ENCODE results near the gene DDRGK1.

The DDRGK1 gene

GRCh38 chr20:3209257-3209945 lies 4.9 kb upstream of the DDRGK1 start, which contains the start of gene ITPA:
TSS of gene ITPA (plus strand) at chr20:3209498. CDS start at chr20:3209552, 54 bp downstream.
- Histone ChIP-seq H3K27ac (peak within 1 kb of the TSS; percentile 81 to 90), H3K4me3 (peak within 1 kb of the TSS; percentile 92 to 96), H3K9me3 (no peaks in the 10 kb centered on the region), H3K27me3 (no peaks in the 10 kb centered on the region), H3K4me1 (peaks cover 0 to 17% (median 6%) of the 10 kb centered on the region in 4 donors), H3K36me3 (peaks cover 0 to 14% (median 9%) of the 10 kb centered on the region in 3 donors)
- TF ChIP-seq, protein P1, sequence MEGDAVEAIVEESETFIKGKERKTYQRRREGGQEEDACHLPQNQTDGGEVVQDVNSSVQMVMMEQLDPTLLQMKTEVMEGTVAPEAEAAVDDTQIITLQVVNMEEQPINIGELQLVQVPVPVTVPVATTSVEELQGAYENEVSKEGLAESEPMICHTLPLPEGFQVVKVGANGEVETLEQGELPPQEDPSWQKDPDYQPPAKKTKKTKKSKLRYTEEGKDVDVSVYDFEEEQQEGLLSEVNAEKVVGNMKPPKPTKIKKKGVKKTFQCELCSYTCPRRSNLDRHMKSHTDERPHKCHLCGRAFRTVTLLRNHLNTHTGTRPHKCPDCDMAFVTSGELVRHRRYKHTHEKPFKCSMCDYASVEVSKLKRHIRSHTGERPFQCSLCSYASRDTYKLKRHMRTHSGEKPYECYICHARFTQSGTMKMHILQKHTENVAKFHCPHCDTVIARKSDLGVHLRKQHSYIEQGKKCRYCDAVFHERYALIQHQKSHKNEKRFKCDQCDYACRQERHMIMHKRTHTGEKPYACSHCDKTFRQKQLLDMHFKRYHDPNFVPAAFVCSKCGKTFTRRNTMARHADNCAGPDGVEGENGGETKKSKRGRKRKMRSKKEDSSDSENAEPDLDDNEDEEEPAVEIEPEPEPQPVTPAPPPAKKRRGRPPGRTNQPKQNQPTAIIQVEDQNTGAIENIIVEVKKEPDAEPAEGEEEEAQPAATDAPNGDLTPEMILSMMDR (IDR thresholded peaks at IDR 0.05), result no peak
- peak in 1 of 2 donors; percentile 32 for DNase-seq
- intact Hi-C loops (cut with DNase I; ENCODE audit: low total_unique reads), result no loop called here

GRCh38 chr20:3208786-3209256 lies 4.3 kb upstream of the DDRGK1 start:
- Histone ChIP-seq H3K27me3 (no peaks in the 10 kb centered on the region), H3K9me3 (no peaks in the 10 kb centered on the region), H3K4me3 (peak overlapping the region; percentile 92 to 96), H3K27ac (peak overlapping the region; percentile 81 to 90), H3K36me3 (peaks cover 0 to 9% (median 6%) of the 10 kb centered on the region in 3 donors), H3K4me1 (peaks cover 0 to 17% (median 6%) of the 10 kb centered on the region in 4 donors)
- TF ChIP-seq, protein P1 (IDR thresholded peaks at IDR 0.05), result no peak
- intact Hi-C loops (cut with DNase I; ENCODE audit: low total_unique reads), result no loop called here
- no peak for DNase-seq

DNA sequence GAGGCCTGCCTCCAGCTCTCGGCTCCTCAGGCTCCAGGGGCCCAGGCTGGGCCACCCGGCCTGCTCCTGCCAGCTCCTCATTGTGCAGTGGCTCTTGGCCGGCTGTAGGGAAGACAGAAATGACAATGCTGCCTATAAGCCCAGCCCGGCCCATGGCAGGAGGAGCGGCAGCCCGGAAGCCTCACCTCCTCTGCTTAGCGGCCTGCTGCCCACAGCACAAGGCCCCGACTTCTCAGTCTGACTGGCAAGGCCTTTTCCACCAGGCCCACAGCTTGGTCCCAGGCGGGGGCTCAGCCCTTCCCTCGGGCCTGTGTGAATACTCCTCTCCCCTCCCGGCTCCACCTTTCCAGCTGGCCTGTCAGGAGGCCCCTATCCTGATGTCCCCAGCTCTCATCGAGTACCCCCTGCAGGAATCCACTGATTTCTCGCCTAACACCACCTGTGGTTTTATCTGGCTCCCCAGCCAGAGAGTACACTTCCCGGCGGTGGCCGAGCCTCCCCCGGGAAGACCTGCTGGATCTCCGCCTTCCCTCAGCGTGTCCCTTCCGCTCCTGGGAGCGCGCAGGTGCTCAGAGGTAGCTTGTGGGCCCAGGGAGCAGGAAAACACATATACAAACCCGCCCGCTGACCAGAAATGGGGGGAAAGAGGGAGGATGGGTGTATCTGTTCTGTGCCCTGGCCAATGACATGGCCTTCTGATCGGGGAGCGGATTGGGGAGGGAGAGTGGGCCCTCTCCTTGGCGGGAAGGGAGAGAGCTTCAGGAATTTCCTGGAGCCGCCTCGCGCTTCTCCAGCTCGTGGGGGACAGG lies 963 bp downstream of the DDRGK1 start:
- intact Hi-C loops (cut with DNase I; ENCODE audit: low total_unique reads), result no loop called here
- TF ChIP-seq, protein P1 (IDR thresholded peaks at IDR 0.05), result no peak
- no peak for DNase-seq

DNA sequence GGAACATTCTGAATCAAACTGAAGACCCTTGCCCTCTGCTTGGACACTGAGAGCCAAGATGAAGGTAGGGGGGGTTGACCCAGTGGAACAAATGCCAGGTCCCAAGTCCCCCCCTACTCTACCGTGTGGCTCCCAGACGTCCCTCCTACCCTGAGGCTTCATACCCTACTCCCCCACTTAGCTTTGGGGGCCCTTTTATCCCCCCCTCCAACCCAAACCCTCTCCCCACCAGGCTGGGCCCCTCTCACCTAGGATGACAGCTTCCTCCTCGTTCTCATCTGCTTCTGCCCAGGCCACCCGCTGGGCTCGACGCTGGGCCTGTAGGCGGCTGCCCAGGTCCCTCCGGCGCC lies 1.5 kb downstream of the DDRGK1 start:
- Histone ChIP-seq H3K27me3 (no peaks in the 10 kb centered on the region), H3K4me3 (peak overlapping the region; percentile 61 to 82), H3K36me3 (peaks cover 16 to 40% (median 23%) of the 10 kb centered on the region in 3 donors), H3K27ac (peak overlapping the region; percentile 76 to 83), H3K4me1 (peaks cover 0 to 15% (median 14%) of the 10 kb centered on the region in 4 donors), H3K9me3 (no peaks in the 10 kb centered on the region)
- TF ChIP-seq, protein P1 (IDR thresholded peaks at IDR 0.05), result no peak
- intact Hi-C loops (cut with DNase I; ENCODE audit: low total_unique reads), result no loop called here
- no peak for DNase-seq

More for the DNA sequence above, 963 bp downstream of the DDRGK1 start:
- Histone ChIP-seq H3K4me1 (peaks cover 0 to 19% (median 14%) of the 10 kb centered on the region in 4 donors), H3K9me3 (no peaks in the 10 kb centered on the region), H3K36me3 (peaks cover 16 to 35% (median 23%) of the 10 kb centered on the region in 3 donors), H3K4me3 (peak overlapping the region; percentile 61 to 82), H3K27me3 (no peaks in the 10 kb centered on the region), H3K27ac (peak overlapping the region; percentile 76 to 83)

- no peak overlapping the region for H3K4me3 ChIP-seq
- H3K9me3 ChIP-seq, result no peaks in the 10 kb centered on the region
- H3K27ac ChIP-seq, result no peak overlapping the region
- intact Hi-C loops (cut with DNase I; ENCODE audit: low total_unique reads), result no loop called here
- H3K27me3 ChIP-seq, result no peaks in the 10 kb centered on the region
- peaks cover 21 to 67% (median 34%) of the 10 kb centered on the region in 3 donors for H3K36me3 ChIP-seq
- peaks cover 0 to 15% (median 14%) of the 10 kb centered on the region in 4 donors for H3K4me1 ChIP-seq
- no peak for DNase-seq
- TF ChIP-seq, protein P1 (IDR thresholded peaks at IDR 0.05), result no peak
These were observed 4.3 kb downstream of the DDRGK1 start for GRCh38 chr20:3199976-3200755.

All from tibial artery (tissue), 4 donors.